ENCODE measurements around the gene ZBTB22.
"Not testable (repeated sequence)": the region's sequence is repeated elsewhere in the genome, so short reads cannot be mapped to it uniquely, and the experiment has no call there.

The ZBTB22 gene

DNA sequence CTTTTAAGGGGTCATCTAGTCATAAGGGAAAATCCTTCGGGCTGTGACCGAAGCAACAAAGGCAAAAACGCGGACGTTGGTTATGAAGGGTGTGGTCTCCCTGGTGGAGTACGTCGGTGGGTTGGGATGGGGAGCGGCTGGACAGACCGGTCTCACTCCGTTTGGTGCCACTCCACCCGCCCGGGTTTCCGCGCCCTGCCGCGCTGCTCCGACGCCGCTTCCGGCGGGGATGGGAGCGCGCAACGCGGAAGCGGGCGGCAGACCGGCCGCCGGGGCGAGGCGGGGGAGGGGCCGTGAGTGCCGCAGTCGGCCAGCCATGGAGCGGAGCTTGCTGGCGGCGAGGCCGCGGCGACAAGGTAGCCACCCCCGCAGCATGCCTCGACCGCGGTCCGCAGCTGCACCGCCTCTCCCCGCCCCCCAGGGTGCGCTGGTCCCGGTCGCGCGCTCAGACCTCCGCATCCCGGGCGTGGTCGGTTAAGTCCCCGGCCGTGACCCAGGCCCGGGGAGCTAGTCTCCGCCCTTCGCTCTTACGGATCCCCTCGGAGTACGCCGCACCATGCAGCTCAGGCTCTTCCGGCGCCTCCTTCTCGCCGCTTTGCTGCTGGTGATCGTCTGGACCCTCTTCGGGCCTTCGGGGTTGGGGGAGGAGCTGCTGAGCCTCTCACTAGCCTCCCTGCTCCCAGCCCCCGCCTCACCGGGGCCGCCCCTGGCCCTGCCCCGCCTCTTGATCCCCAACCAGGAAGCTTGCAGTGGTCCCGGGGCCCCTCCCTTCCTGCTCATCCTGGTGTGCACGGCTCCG lies 40.5 kb downstream of the ZBTB22 start, which contains the start of gene B3GALT4:
Gene B3GALT4, plus strand, starts transcription at position 260 of the 799 bp plus-strand sequence. Its CDS starts 297 bp downstream, at position 557.
- peak; percentile 64 for DNase-seq (ENCODE audit: extremely low spot score)
- TF ChIP-seq ZNF384 (IDR thresholded peaks at IDR 0.05) (no peak), CTBP1 (IDR thresholded peaks at IDR 0.05; ENCODE audit: borderline replicate concordance) (no peak), FOXA1 (IDR thresholded peaks at IDR 0.05) (no peak), FOXM1 (IDR thresholded peaks at IDR 0.05; ENCODE audit: borderline replicate concordance) (no peak), LEF1 (IDR thresholded peaks at IDR 0.05; ENCODE audit: borderline replicate concordance) (peak; percentile 83; the same call in 1 of the 2 replicates), SUZ12 (IDR thresholded peaks at IDR 0.05) (no peak), NFRKB (IDR thresholded peaks at IDR 0.05) (no peak), SP1 (IDR thresholded peaks at IDR 0.05) (no peak), BHLHE40 (IDR thresholded peaks at IDR 0.05; ENCODE audit: borderline replicate concordance) (no peak), ELF4 (IDR thresholded peaks at IDR 0.05) (peak; percentile 28; the same call in 1 of the 2 replicates), ARNT (IDR thresholded peaks at IDR 0.05) (no peak), HDGF (IDR thresholded peaks at IDR 0.05; ENCODE audit: borderline replicate concordance) (0 out of 2 replicates have a peak, but pooled peaks have one; percentile 46), L3MBTL2 (conservative IDR thresholded peaks at IDR 0.05) (no peak), TARDBP (IDR thresholded peaks at IDR 0.05) (no peak), FOXK2 (IDR thresholded peaks at IDR 0.05) (no peak)
- TF ChIP-seq, protein P1, sequence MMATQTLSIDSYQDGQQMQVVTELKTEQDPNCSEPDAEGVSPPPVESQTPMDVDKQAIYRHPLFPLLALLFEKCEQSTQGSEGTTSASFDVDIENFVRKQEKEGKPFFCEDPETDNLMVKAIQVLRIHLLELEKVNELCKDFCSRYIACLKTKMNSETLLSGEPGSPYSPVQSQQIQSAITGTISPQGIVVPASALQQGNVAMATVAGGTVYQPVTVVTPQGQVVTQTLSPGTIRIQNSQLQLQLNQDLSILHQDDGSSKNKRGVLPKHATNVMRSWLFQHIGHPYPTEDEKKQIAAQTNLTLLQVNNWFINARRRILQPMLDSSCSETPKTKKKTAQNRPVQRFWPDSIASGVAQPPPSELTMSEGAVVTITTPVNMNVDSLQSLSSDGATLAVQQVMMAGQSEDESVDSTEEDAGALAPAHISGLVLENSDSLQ (IDR thresholded peaks at IDR 0.05), result no peak
- CTCF ChIA-PET, result interaction anchor here (0.8 to 1.9 kb wide), 10 partner anchors 12 to 322 kb away, joined by 3 to 16 read pairs (median 3); partner anchors contain the start of genes PFDN6 and WDR46
- POLR2A ChIA-PET, result interaction anchor here (0.9 to 4.2 kb wide), 19 partner anchors 10 to 306 kb away, joined by 3 to 37 read pairs (median 5); partner anchors contain the start of genes PFDN6, RGL2, RING1 and TAPBP

GRCh38 chr6:33276581-33276863 lies 41.0 kb downstream of the ZBTB22 start:
- POLR2A ChIA-PET, result interaction anchor here (1.2 to 4.2 kb wide), 11 partner anchors 13 to 305 kb away, joined by 3 to 37 read pairs (median 6); partner anchors contain the start of genes PFDN6, RGL2, RING1 and TAPBP
- no peak for DNase-seq (ENCODE audit: extremely low spot score)
- CTCF ChIA-PET, result interaction anchor here (0.7 to 1.9 kb wide), 7 partner anchors 23 to 322 kb away, joined by 3 to 16 read pairs (median 3); no protein-coding TSS in a partner anchor
- no peak for TF ChIP-seq FOXK2 (IDR thresholded peaks at IDR 0.05)

DNA sequence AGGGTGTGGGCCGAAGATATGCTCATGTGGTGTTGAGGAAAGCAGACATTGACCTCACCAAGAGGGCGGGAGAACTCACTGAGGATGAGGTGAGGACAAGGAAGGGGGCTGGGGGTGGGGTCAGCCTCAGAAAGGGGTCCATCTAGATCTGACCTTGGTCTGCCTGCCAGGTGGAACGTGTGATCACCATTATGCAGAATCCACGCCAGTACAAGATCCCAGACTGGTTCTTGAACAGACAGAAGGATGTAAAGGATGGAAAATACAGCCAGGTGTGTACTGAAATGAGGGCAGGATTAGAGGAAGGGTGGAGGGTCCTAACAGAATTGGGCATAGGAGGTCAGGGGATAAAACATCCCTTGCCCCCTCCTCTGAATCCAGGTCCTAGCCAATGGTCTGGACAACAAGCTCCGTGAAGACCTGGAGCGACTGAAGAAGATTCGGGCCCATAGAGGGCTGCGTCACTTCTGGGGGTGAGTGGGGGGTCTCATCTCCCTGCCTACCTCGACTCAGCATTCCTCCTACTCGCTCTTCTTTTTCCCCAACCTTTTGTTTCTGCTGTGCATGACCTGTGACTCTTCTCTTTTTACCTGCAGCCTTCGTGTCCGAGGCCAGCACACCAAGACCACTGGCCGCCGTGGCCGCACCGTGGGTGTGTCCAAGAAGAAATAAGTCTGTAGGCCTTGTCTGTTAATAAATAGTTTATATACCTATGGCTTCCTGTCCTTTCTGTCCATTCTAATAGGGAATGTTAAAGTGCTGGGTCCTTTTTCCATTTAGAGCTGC lies 41.6 kb downstream of the ZBTB22 start:
- ChIA-PET POLR2A (interaction anchor here (1.2 to 4.2 kb wide), 8 partner anchors 13 to 114 kb away, joined by 3 to 37 read pairs (median 12); partner anchors contain the start of genes PFDN6, RGL2, RING1 and TAPBP), CTCF (interaction anchor here (0.7 to 1.9 kb wide), 5 partner anchors 24 to 321 kb away, joined by 3 to 16 read pairs (median 3); no protein-coding TSS in a partner anchor)
- DNase-seq (ENCODE audit: extremely low spot score), result not testable (repeated sequence)

- ChIA-PET CTCF (no interaction called here), POLR2A (no interaction called here)
- no peak for DNase-seq (ENCODE audit: extremely low spot score)
- no peak for TF ChIP-seq TARDBP (IDR thresholded peaks at IDR 0.05)
- TF ChIP-seq FOXK2 (IDR thresholded peaks at IDR 0.05), result no peak
- no peak for TF ChIP-seq FOXM1 (IDR thresholded peaks at IDR 0.05; ENCODE audit: borderline replicate concordance)
- TF ChIP-seq ZNF384 (IDR thresholded peaks at IDR 0.05), result no peak
- TF ChIP-seq NFRKB (IDR thresholded peaks at IDR 0.05), result no peak
- TF ChIP-seq SUZ12 (IDR thresholded peaks at IDR 0.05), result no peak
These were observed 43.3 kb downstream of the ZBTB22 start for GRCh38 chr6:33273924-33274902.

DNA sequence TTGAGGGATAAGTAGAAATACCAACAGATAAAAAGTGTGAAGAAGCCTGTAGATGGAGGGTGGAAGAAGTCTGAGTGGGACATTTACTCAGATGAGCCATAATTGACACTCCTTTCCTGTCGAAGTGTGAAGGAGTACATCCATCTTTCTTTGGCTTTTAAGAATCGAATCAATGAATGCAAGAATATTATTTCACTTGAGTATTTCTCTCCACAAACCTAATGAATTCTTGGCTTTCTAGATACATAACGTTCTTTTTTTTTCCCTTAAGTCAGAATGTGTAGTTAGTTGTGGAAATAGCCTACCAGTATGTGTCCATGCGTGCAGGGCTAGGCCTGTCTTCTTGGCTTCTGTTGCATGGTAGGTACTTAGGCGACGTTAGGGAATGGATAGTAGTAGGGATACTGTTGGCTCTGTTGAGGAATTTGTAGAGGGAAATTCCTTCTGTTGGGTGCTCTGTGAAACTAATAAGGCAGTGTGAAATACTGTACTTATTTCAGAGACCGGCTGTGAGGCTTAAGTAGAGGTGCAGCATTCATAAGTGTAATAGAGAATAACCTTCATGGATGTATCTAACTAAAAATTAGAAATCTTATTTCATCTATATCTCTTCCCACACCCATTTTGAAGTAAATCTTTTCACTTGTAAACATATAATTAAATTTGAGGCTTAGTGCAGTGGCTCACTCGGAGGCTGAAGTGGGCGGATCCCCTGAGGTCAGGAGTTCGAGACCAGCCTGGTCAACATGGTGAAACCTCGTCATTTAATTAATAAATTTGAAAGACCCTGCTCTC lies 44.2 kb downstream of the ZBTB22 start:
- POLR2A ChIA-PET, result interaction anchor here (2.4 to 5.5 kb wide), 4 partner anchors 16 to 45 kb away, joined by 17 to 54 read pairs (median 26); partner anchors contain the start of genes PFDN6, RGL2, WDR46 and ZBTB22
- no peak for TF ChIP-seq CTBP1 (IDR thresholded peaks at IDR 0.05; ENCODE audit: borderline replicate concordance)
- TF ChIP-seq ARNT (IDR thresholded peaks at IDR 0.05), result no peak
- no peak for TF ChIP-seq FOXM1 (IDR thresholded peaks at IDR 0.05; ENCODE audit: borderline replicate concordance)
- TF ChIP-seq NFRKB (IDR thresholded peaks at IDR 0.05), result no peak
- TF ChIP-seq ZNF384 (IDR thresholded peaks at IDR 0.05), result no peak
- no peak for TF ChIP-seq HDGF (IDR thresholded peaks at IDR 0.05; ENCODE audit: borderline replicate concordance)
- no peak for TF ChIP-seq L3MBTL2 (conservative IDR thresholded peaks at IDR 0.05)
- no peak for TF ChIP-seq SUZ12 (IDR thresholded peaks at IDR 0.05)
- no peak for TF ChIP-seq FOXK2 (IDR thresholded peaks at IDR 0.05)
- TF ChIP-seq, protein P1 (IDR thresholded peaks at IDR 0.05), result no peak
- CTCF ChIA-PET, result no interaction called here
- DNase-seq (ENCODE audit: extremely low spot score), result no peak

Measured in HEK293T (cell line).